Fibroblast of lung (primary cell): ENCODE measurements around the gene RNF113A. TPM values are rescaled to one million over a fixed set of nuclear protein-coding genes. Genes with fewer than 3 reads are reported as not detected.
"Not testable (repeated sequence)": the region's sequence is repeated elsewhere in the genome, so short reads cannot be mapped to it uniquely, and the experiment has no call there.

Experiments
- DNase-seq, 2 donors: peaks; one replicate each; pipeline versions ENCODE4 v3.0.0 to v3.0.0-alpha.2; 2010; ENCODE audit warnings: low read depth in 2 of 2
- H2AFZ ChIP-seq: 2 replicates; pipeline ENCODE4 v1.5.1; 2012; ENCODE audit warnings: low read length, control low read depth, inconsistent platforms
- H3K27ac ChIP-seq: 2 replicates; pipeline ENCODE4 v1.5.1; 2011; ENCODE audit warnings: low read length, control low read depth; ENCODE audit not compliant: insufficient read depth
- H3K27me3 ChIP-seq: 2 replicates; pipeline ENCODE4 v1.5.1; 2011; ENCODE audit warnings: mild to moderate bottlenecking, low read length; ENCODE audit not compliant: control insufficient read depth, insufficient read depth
- H3K36me3 ChIP-seq: 2 replicates; pipeline ENCODE4 v1.5.1; 2011; ENCODE audit warnings: low read length; ENCODE audit not compliant: control insufficient read depth, insufficient read depth
- H3K4me1 ChIP-seq: 2 replicates; pipeline ENCODE4 v1.5.1; 2011; ENCODE audit warnings: low read length; ENCODE audit not compliant: control insufficient read depth, insufficient read depth; ENCODE audit errors: extremely low read depth
- H3K4me2 ChIP-seq: 2 replicates; pipeline ENCODE4 v1.5.1; 2011; ENCODE audit warnings: low read length, control low read depth; ENCODE audit not compliant: insufficient read depth; ENCODE audit errors: extremely low read depth
- H3K4me3 ChIP-seq, 4 experiments: fragments of 200-600 bp in 1 of 4; sonication (generic) in 1 of 4; replicated peaks in 1 of 4; 2 replicates each; pipeline ENCODE4 v1.5.1; 2011 to 2016; ENCODE audit warnings: low read length in 4 of 4, low read depth in 3 of 4, mild to moderate bottlenecking in 3 of 4, control low read depth in 2 of 4, inconsistent platforms in 1 of 4, mixed read lengths in 1 of 4; ENCODE audit not compliant: insufficient read depth in 1 of 4; ENCODE audit errors: control extremely low read depth in 1 of 4
- H3K79me2 ChIP-seq: 2 replicates; pipeline ENCODE4 v1.5.1; 2012; ENCODE audit warnings: mild to moderate bottlenecking, low read length, inconsistent platforms; ENCODE audit not compliant: control insufficient read depth, insufficient read depth
- H3K9ac ChIP-seq: 2 replicates; pipeline ENCODE4 v1.5.1; 2011; ENCODE audit warnings: mild to moderate bottlenecking, low read length, control low read depth; ENCODE audit not compliant: insufficient read depth
- H3K9me3 ChIP-seq: 2 replicates; pipeline ENCODE4 v1.5.1; 2012; ENCODE audit warnings: low read depth, low read length; ENCODE audit not compliant: control insufficient read depth, insufficient read depth
- H4K20me1 ChIP-seq: 2 replicates; pipeline ENCODE4 v1.5.1; 2011; ENCODE audit warnings: low read length; ENCODE audit not compliant: control insufficient read depth, insufficient read depth; ENCODE audit errors: extremely low read depth
- EZH2 ChIP-seq: IDR thresholded peaks from 2 replicates; pipeline ENCODE4 v1.5.1; 2012; ENCODE audit warnings: low read length, control low read depth, mild to moderate bottlenecking; ENCODE audit errors: missing control alignments
- polyA plus RNA-seq, 2 donors: library from polyadenylated mRNA; depleted of rRNA in 1 of 2; stranded (reverse) in 1 of 2; unstranded in 1 of 2; fragments of >200 nt; gene quantifications; 2 replicates each; pipeline ENCODE4 v1.2.1, GENCODE V29; 2011 to 2012; ENCODE audit warnings: missing spikeins in 1 of 2
- total RNA-seq: library from RNA; depleted of rRNA; stranded (reverse); fragments of >200 nt; gene quantifications from 2 replicates; pipeline ENCODE4 v1.2.1, GENCODE V29; 2014
- TF ChIP-seq, protein P1 (sequence below), 2 donors: IDR thresholded peaks in 1 of 2; conservative IDR thresholded peaks in 1 of 2; 1 replicate in 1 of 2; 2 replicates in 1 of 2; pipeline ENCODE4 v1.5.1; 2011 to 2012; ENCODE audit warnings: low read length in 2 of 2, control low read depth in 1 of 2, inconsistent platforms in 1 of 2, low read depth in 1 of 2, mild to moderate bottlenecking in 1 of 2

Gene RNF113A
- total and polyA plus RNA-seq, 2 donors (not counting 1 experiment from before 2014, with no cell fraction given): 12.4 to 18.8 TPM

DNA sequence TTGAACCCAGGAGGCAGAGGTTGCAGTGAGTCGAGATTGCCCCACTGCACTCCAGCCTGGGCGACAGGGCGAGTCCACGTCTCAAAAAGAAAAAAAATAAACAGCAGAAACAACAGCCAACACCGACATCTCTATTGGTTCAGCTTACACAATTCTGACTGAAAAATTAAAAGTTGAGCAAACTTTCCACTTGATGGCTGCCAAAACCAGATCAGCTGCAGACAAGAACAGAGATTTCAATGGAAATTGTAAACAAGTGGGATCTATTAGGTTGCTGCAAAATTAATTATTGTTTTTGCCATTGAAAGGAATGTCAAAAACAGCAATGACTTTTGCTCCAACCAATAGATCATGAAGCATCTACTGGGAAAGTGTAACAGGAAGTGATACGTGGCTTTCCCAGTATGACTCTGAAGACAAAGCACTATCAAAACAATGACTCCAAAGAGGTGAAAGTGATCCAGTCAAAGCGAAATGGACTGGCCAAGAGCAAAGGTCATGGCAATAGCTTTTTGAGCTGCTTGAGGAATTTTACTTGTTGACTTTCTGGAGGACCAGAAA lies 45.1 kb downstream of the RNF113A start:
- Histone ChIP-seq H3K4me1 (no peaks in the 10 kb centered on the region), H3K27ac (no peak overlapping the region), H4K20me1 (no peaks in the 10 kb centered on the region), H3K4me2 (no peak overlapping the region), H3K36me3 (no peaks in the 10 kb centered on the region), H3K4me3 (no peak overlapping the region), H3K9ac (no peak overlapping the region), H3K27me3 (no peaks in the 10 kb centered on the region), H3K79me2 (no peaks in the 10 kb centered on the region), H3K9me3 (no peaks in the 10 kb centered on the region), H2AFZ (no peak overlapping the region)
- TF ChIP-seq EZH2: no peak
- TF ChIP-seq, protein P1, sequence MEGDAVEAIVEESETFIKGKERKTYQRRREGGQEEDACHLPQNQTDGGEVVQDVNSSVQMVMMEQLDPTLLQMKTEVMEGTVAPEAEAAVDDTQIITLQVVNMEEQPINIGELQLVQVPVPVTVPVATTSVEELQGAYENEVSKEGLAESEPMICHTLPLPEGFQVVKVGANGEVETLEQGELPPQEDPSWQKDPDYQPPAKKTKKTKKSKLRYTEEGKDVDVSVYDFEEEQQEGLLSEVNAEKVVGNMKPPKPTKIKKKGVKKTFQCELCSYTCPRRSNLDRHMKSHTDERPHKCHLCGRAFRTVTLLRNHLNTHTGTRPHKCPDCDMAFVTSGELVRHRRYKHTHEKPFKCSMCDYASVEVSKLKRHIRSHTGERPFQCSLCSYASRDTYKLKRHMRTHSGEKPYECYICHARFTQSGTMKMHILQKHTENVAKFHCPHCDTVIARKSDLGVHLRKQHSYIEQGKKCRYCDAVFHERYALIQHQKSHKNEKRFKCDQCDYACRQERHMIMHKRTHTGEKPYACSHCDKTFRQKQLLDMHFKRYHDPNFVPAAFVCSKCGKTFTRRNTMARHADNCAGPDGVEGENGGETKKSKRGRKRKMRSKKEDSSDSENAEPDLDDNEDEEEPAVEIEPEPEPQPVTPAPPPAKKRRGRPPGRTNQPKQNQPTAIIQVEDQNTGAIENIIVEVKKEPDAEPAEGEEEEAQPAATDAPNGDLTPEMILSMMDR (conservative IDR thresholded peaks at IDR 0.05 in 1 of 2, IDR thresholded peaks at IDR 0.05 in 1 of 2; ENCODE audit: low read depth in 1 of 2, low read length in 2 of 2): no peak
- DNase-seq: peak; percentile 26 to 36

DNA sequence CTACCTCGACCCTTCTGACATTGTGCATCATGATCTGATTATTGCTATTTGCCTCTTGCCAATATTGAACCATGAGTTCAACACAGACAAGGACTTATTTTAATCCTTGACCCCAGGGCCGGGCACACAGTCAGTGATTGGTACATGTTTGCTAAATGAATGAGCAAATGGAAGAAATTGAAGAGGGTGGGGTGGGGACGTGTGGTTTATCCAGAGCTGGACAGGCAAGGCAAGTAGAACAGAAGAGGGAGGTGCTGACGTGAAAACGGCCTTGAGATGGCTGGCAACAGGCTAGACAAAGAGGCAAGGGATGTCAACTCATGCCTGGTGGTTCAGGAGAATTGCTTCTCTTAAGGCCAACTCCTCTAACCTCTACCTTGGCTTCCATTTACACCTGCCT lies 47.3 kb downstream of the RNF113A start:
- H3K9me3 ChIP-seq, H3K4me1 ChIP-seq, H3K79me2 ChIP-seq, H3K36me3 ChIP-seq, H3K27ac ChIP-seq, H2AFZ ChIP-seq, H3K4me3 ChIP-seq, H3K27me3 ChIP-seq, DNase-seq, H3K9ac ChIP-seq, H3K4me2 ChIP-seq, H4K20me1 ChIP-seq: not testable (repeated sequence)

DNA sequence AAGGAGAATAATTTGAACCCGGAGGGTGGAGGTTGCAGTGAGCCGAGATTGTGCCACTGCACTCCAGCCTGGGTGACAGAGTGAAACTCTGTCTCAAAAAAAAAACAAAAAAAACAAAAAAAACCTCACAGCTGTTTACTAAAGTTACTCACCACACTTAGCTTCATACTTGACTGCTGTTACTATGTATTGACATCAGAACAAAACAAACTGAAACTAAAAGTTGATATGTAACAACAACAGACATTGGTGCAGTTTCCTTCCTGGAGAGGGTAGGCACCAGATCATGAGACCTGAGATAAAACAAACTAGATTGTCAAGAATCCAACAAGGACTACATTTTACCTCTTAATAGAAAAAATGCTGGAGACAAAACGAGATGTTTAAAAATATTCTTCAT lies 49.8 kb downstream of the RNF113A start:
- peak in 1 of 2 donors; percentile 13 for DNase-seq
- not testable (repeated sequence) for H3K36me3 ChIP-seq, H2AFZ ChIP-seq, H3K4me1 ChIP-seq, H3K27me3 ChIP-seq, H3K9ac ChIP-seq, H3K4me3 ChIP-seq, H3K79me2 ChIP-seq, H3K4me2 ChIP-seq, H3K27ac ChIP-seq, H3K9me3 ChIP-seq, H4K20me1 ChIP-seq

Other genes starting within 250 kb of the RNF113A start
- 5.6 and 5.9 TPM in 2 replicates for gene SEPTIN6, start 178.6 kb downstream of the RNF113A start, total RNA-seq
- 12.8 and 19.9 TPM in 2 replicates for gene SEPTIN6, start 178.6 kb downstream of the RNF113A start, polyA plus RNA-seq
- gene SOWAHD, start 113.1 kb downstream of the RNF113A start, total RNA-seq: 0.26 and 0.83 TPM in 2 replicates
- 0.10 and 0.15 TPM in 2 replicates for gene SOWAHD, start 113.1 kb downstream of the RNF113A start, polyA plus RNA-seq
- gene RPL39, start 80.1 kb downstream of the RNF113A start, total RNA-seq: 2,034 and 3,576 TPM in 2 replicates
- gene RPL39, start 80.1 kb downstream of the RNF113A start, polyA plus RNA-seq: 2,665 and 3,799 TPM in 2 replicates
- gene UPF3B, start 18.8 kb downstream of the RNF113A start, total RNA-seq: 2.3 and 3.1 TPM in 2 replicates
- 8.1 and 8.8 TPM in 2 replicates for gene UPF3B, start 18.8 kb downstream of the RNF113A start, polyA plus RNA-seq
- gene NDUFA1, start 99 bp upstream of the RNF113A start, total RNA-seq: 80.4 and 88.0 TPM in 2 replicates
- gene NDUFA1, start 99 bp upstream of the RNF113A start, polyA plus RNA-seq: 181 and 187 TPM in 2 replicates
- gene AKAP14, start 24.2 kb upstream of the RNF113A start, total RNA-seq: not detected in 2 replicates
- not detected in 2 replicates for gene AKAP14, start 24.2 kb upstream of the RNF113A start, polyA plus RNA-seq
- 4.1 and 4.6 TPM in 2 replicates for gene NKAP, start 72.0 kb upstream of the RNF113A start, total RNA-seq
- gene NKAP, start 72.0 kb upstream of the RNF113A start, polyA plus RNA-seq: 4.0 and 4.1 TPM in 2 replicates
- not detected in 2 replicates for gene RHOXF2B, start 206.0 kb upstream of the RNF113A start, total RNA-seq
- gene RHOXF2B, start 206.0 kb upstream of the RNF113A start, polyA plus RNA-seq: 0.02 TPM in 1 of 2 replicates, not detected in the other
- not detected in 2 replicates for gene RHOXF1, start 244.2 kb upstream of the RNF113A start, total RNA-seq
- gene RHOXF1, start 244.2 kb upstream of the RNF113A start, polyA plus RNA-seq: not detected in 2 replicates